IMR-90 (cell line): Measurements from ENCODE around the gene PLCD1. TPM values are rescaled to one million over a fixed set of nuclear protein-coding genes. Genes with fewer than 3 reads are reported as not detected.

Experiments
- ATAC-seq: fragments of 200-7000 bp; cut with Tn5 transposase; 2 replicates; pipeline ENCODE4 v1.9.1; 2020; ENCODE audit warnings: low read depth, mild to moderate bottlenecking, moderate library complexity
- BruUV-seq: library from RNA; stranded (reverse); fragments of 400-500 nt; replicated peaks from 2 replicates; lab custom pipeline; 2021; lab: Mats Ljungman, UMichigan
- CTCF ChIA-PET: fragments of 300-600 bp; formaldehyde crosslinking; extraction: SDS; loops from one replicate; lab custom pipeline; 2021; ENCODE audit warnings: antibody characterized with exemption; lab: Yijun Ruan, JAX
- POLR2A ChIA-PET: fragments of 300-600 bp; sonication (Branson Sonifier 250); formaldehyde crosslinking; loops from one replicate; lab custom pipeline; 2022; ENCODE audit warnings: antibody characterized with exemption; ENCODE audit not compliant: unreplicated experiment; lab: Charles Lee
- DNase-seq: peaks from one replicate; pipeline ENCODE4 v3.0.0; 2013
- H2AFZ ChIP-seq: replicated peaks from 2 replicates; pipeline ENCODE3; 2013; ENCODE audit warnings: low read length, mild to moderate bottlenecking; ENCODE audit not compliant: poor library complexity
- H2AK5ac ChIP-seq: 2 replicates; pipeline ENCODE4 v1.6.1; 2013; ENCODE audit warnings: low read depth, low read length, inconsistent platforms
- H2AK9ac ChIP-seq: replicated peaks from 2 replicates; pipeline ENCODE3; 2013; ENCODE audit warnings: mild to moderate bottlenecking, low read depth, low read length, moderate library complexity; ENCODE audit not compliant: poor library complexity
- H2BK120ac ChIP-seq: 2 replicates; pipeline ENCODE4 v1.6.1; 2013; ENCODE audit warnings: low read depth, low read length, inconsistent platforms
- H2BK15ac ChIP-seq: 3 replicates; pipeline ENCODE4 v1.6.1; 2013; ENCODE audit warnings: low read depth, low read length, inconsistent platforms
- H2BK20ac ChIP-seq: 2 replicates; pipeline ENCODE4 v1.6.1; 2013; ENCODE audit warnings: low read depth, mild to moderate bottlenecking, inconsistent platforms, low read length, moderate library complexity
- H2BK5ac ChIP-seq: 2 replicates; pipeline ENCODE4 v1.6.1; 2013; ENCODE audit warnings: mild to moderate bottlenecking, low read depth, low read length, inconsistent platforms; ENCODE audit not compliant: poor library complexity, severe bottlenecking
- H3K14ac ChIP-seq: replicated peaks from 2 replicates; pipeline ENCODE4 v1.6.1; 2013; ENCODE audit warnings: low read depth, low read length, inconsistent platforms
- H3K18ac ChIP-seq: 2 replicates; pipeline ENCODE4 v1.6.1; 2013; ENCODE audit warnings: low read depth, low read length, control low read depth
- H3K23ac ChIP-seq: 2 replicates; pipeline ENCODE4 v1.6.1; 2013; ENCODE audit warnings: low read depth, low read length, inconsistent platforms
- H3K27ac ChIP-seq: 2 replicates; pipeline ENCODE4 v1.5.1; 2013; ENCODE audit warnings: mild to moderate bottlenecking, control low read depth, low read length; ENCODE audit not compliant: insufficient read depth
- H3K27me3 ChIP-seq: 2 replicates; pipeline ENCODE4 v1.6.1; 2013; ENCODE audit warnings: low read length; ENCODE audit not compliant: control insufficient read depth, insufficient read depth
- H3K36me3 ChIP-seq: 2 replicates; pipeline ENCODE4 v1.6.1; 2013; ENCODE audit warnings: low read length, mixed read lengths; ENCODE audit not compliant: control insufficient read depth, insufficient read depth
- H3K4ac ChIP-seq: 2 replicates; pipeline ENCODE4 v1.6.1; 2013; ENCODE audit warnings: low read depth, low read length, inconsistent platforms
- H3K4me1 ChIP-seq: 2 replicates; pipeline ENCODE4 v1.6.1; 2013; ENCODE audit warnings: low read length, mixed read lengths; ENCODE audit not compliant: control insufficient read depth, insufficient read depth
- H3K4me2 ChIP-seq: 2 replicates; pipeline ENCODE4 v1.6.1; 2013; ENCODE audit warnings: low read depth, mild to moderate bottlenecking, control low read depth, low read length, moderate library complexity
- H3K4me3 ChIP-seq: 2 replicates; pipeline ENCODE4 v1.5.1; 2013; ENCODE audit warnings: low read depth, mild to moderate bottlenecking, control low read depth, low read length, moderate library complexity; ENCODE audit not compliant: insufficient read depth
- H3K56ac ChIP-seq: 2 replicates; pipeline ENCODE4 v1.6.1; 2013; ENCODE audit warnings: low read length, inconsistent platforms; ENCODE audit not compliant: insufficient read depth; ENCODE audit errors: extremely low read depth
- H3K79me1 ChIP-seq, 2 experiments: 2 replicates each; pipeline ENCODE4 v1.6.1; 2013; ENCODE audit warnings: low read length in 2 of 2, inconsistent platforms in 1 of 2, low read depth in 1 of 2
- H3K9ac ChIP-seq: 2 replicates; pipeline ENCODE4 v1.6.1; 2013; ENCODE audit warnings: low read depth, low read length, control low read depth
- H3K9me1 ChIP-seq: 2 replicates; pipeline ENCODE4 v1.6.1; 2013; ENCODE audit warnings: low read length, inconsistent platforms; ENCODE audit not compliant: insufficient read depth
- H3K9me3 ChIP-seq: 2 replicates; pipeline ENCODE4 v1.6.1; 2013; ENCODE audit warnings: low read length; ENCODE audit not compliant: control insufficient read depth, insufficient read depth
- H4K20me1 ChIP-seq: 2 replicates; pipeline ENCODE4 v1.6.1; 2013; ENCODE audit warnings: low read length, inconsistent platforms; ENCODE audit not compliant: insufficient read depth
- H4K5ac ChIP-seq: 2 replicates; pipeline ENCODE4 v1.6.1; 2013; ENCODE audit warnings: mild to moderate bottlenecking, low read depth, low read length, control low read depth
- H4K8ac ChIP-seq, 2 experiments: 2 replicates each; pipeline ENCODE4 v1.6.1; 2013; ENCODE audit warnings: low read depth in 2 of 2, low read length in 2 of 2, control low read depth in 1 of 2, inconsistent platforms in 1 of 2
- H4K91ac ChIP-seq: 2 replicates; pipeline ENCODE4 v1.6.1; 2013; ENCODE audit warnings: low read depth, low read length, inconsistent platforms; ENCODE audit not compliant: insufficient read depth
- CHD1 ChIP-seq: IDR thresholded peaks from 2 replicates; pipeline ENCODE4 v1.6.1; 2012; ENCODE audit warnings: low read depth, low read length, improper control_type of control experiment
- MXI1 ChIP-seq: IDR thresholded peaks from 2 replicates; pipeline ENCODE4 v1.6.1; 2012; ENCODE audit warnings: low read depth, mild to moderate bottlenecking, low read length, moderate library complexity, borderline replicate concordance
- RAD21 ChIP-seq: IDR thresholded peaks from 2 replicates; pipeline ENCODE4 v1.6.1; 2012; ENCODE audit warnings: low read length, improper control_type of control experiment
- WGBS, 2 experiments: methylation state at CpG; one replicate each; pipeline versions ENCODE4 v1.1.5 to v1.1.7; 2013; ENCODE audit warnings: missing lambda C conversion rate in 2 of 2; ENCODE audit not compliant: insufficient read length in 1 of 2; ENCODE audit errors: extremely low coverage in 2 of 2; 5-methylcytosine and 5-hydroxymethylcytosine counted together
- dilution Hi-C: fragments of 300-500 bp; cut with HindIII; formaldehyde crosslinking; loops from one replicate; pipeline ENCODE4 v1.14.3; 2018; ENCODE audit warnings: low sequenced_read_pairs; ENCODE audit not compliant: unreplicated experiment
- in situ Hi-C: fragments of 300-500 bp; cut with MboI; formaldehyde crosslinking; loops from 3 replicates; pipeline ENCODE4 v1.14.3; 2019; ENCODE audit warnings: low sequenced_read_pairs, inconsistent platforms, mixed read lengths
- intact Hi-C: fragments of 100-400 bp; cut with micrococcal nuclease; formaldehyde crosslinking; loops from 2 replicates; pipeline ENCODE4 v1.10.0; 2022
- polyA plus RNA-seq, 3 experiments: library from polyadenylated mRNA; depleted of rRNA; stranded (reverse); fragments of >200 nt; gene quantifications; 2 replicates each; pipeline ENCODE4 v1.2.3, GENCODE V29; 2012; ENCODE audit warnings: low replicate concordance in 1 of 3
- total RNA-seq: library from RNA; depleted of rRNA; stranded (reverse); fragments of >200 nt; gene quantifications from 2 replicates; pipeline ENCODE4 v1.2.3, GENCODE V29; 2012

The PLCD1 gene
- total and polyA plus RNA-seq, 2 of the 4 experiments (the other 2 are of a cell fraction), result 14.9 to 16.3 TPM

- Histone ChIP-seq H3K79me1 (no peaks in the 10 kb centered on the region), H2BK5ac (no peak overlapping the region), H3K4me3 (no peak overlapping the region), H3K9ac (no peak overlapping the region), H3K9me3 (no peaks in the 10 kb centered on the region), H3K4ac (no peak overlapping the region), H2BK15ac (no peak overlapping the region), H3K18ac (no peak overlapping the region), H3K14ac (no peak overlapping the region), H3K27me3 (peaks cover 14% of the 10 kb centered on the region), H3K36me3 (no peaks in the 10 kb centered on the region), H2AFZ (no peak overlapping the region), H2AK9ac (no peak overlapping the region), H3K23ac (no peak overlapping the region), H3K56ac (no peak overlapping the region), H2BK20ac (no peak overlapping the region), H3K4me1 (no peaks in the 10 kb centered on the region), H3K4me2 (no peak overlapping the region), H2AK5ac (no peak overlapping the region), H3K9me1 (no peaks in the 10 kb centered on the region), H4K20me1 (no peaks in the 10 kb centered on the region), H3K27ac (no peak overlapping the region), H2BK120ac (no peak overlapping the region), H4K91ac (no peak overlapping the region), H4K5ac (no peak overlapping the region), H4K8ac (no peak overlapping the region)
- intact Hi-C loops, result no loop called here
- DNase-seq (no peak), ATAC-seq (no peak)
- BruUV-seq, result no TSS peak
- dilution Hi-C loops, result no loop called here
- whole genome bisulfite sequencing, 2 experiments, result no CpG with 5 or more reads among the region's 4 CpGs
- ChIA-PET CTCF (no interaction called here), POLR2A (no interaction called here)
- TF ChIP-seq MXI1 (no peak), CHD1 (no peak), RAD21 (no peak)
- in situ Hi-C loops, result no loop called here
These were observed 20.1 kb upstream of the PLCD1 start for GRCh38 chr3:38049358-38050126.
